ENCODE data around the gene APOL2.
"Not testable (repeated sequence)": the region's sequence is repeated elsewhere in the genome, so short reads cannot be mapped to it uniquely, and the experiment has no call there.

APOL2 gene

DNA sequence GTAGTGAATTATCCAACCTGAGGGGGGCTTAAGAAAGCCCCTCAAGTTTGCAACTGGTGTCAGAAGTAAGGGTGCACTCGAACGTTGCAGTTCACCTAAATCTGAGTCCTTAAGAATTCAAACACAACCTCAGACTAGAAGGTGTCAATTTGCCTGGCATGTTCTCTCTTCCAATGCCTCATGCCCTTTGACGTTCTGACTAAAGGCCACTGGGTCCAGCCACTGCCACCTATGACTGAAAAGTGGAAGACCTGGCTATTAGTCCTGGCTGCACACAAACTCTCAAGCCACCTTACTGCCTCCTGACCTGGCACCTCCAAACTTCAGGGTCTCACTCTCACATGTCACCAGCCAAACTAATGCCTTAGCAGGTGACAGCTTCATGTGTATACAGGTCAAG is 45.8 kb downstream of the APOL2 start:
- no peak for DNase-seq
- Histone ChIP-seq H3K4me1 (ENCODE audit: low read length) (peaks cover 14% of the 10 kb centered on the region), H2AFZ (ENCODE audit: low read length) (no peak overlapping the region), H3K4me2 (ENCODE audit: low read depth, low read length) (no peak overlapping the region), H3K27me3 (replicated peaks; ENCODE audit: insufficient read depth, low read length) (no peaks in the 10 kb centered on the region), H3K36me3 (replicated peaks; ENCODE audit: insufficient read depth, low read length) (no peaks in the 10 kb centered on the region), H3F3A (ENCODE audit: insufficient read depth, low read length) (no peaks in the 10 kb centered on the region), H3K4me3 (ENCODE audit: low read length) (no peak overlapping the region), H3K27ac (ENCODE audit: low read length) (no peak overlapping the region), H3K9ac (ENCODE audit: low read length) (no peak overlapping the region), H4K20me1 (ENCODE audit: insufficient read depth, low read length) (no peaks in the 10 kb centered on the region), H3K9me2 (replicated peaks; ENCODE audit: insufficient read depth, low read length) (no peaks in the 10 kb centered on the region), H3K79me2 (ENCODE audit: low read length) (no peaks in the 10 kb centered on the region), H3K9me3 (replicated peaks; ENCODE audit: insufficient read depth, low read length) (no peaks in the 10 kb centered on the region)
- TF ChIP-seq, protein P1, sequence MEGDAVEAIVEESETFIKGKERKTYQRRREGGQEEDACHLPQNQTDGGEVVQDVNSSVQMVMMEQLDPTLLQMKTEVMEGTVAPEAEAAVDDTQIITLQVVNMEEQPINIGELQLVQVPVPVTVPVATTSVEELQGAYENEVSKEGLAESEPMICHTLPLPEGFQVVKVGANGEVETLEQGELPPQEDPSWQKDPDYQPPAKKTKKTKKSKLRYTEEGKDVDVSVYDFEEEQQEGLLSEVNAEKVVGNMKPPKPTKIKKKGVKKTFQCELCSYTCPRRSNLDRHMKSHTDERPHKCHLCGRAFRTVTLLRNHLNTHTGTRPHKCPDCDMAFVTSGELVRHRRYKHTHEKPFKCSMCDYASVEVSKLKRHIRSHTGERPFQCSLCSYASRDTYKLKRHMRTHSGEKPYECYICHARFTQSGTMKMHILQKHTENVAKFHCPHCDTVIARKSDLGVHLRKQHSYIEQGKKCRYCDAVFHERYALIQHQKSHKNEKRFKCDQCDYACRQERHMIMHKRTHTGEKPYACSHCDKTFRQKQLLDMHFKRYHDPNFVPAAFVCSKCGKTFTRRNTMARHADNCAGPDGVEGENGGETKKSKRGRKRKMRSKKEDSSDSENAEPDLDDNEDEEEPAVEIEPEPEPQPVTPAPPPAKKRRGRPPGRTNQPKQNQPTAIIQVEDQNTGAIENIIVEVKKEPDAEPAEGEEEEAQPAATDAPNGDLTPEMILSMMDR (IDR thresholded peaks at IDR 0.05; ENCODE audit: low read length), result no peak
- TF ChIP-seq EZH2phosphoT487 (IDR thresholded peaks at IDR 0.05; ENCODE audit: low read length) (no peak), EZH2 (optimal IDR thresholded peaks at IDR 0.05; ENCODE audit: low read depth, low read length) (no peak)

DNA sequence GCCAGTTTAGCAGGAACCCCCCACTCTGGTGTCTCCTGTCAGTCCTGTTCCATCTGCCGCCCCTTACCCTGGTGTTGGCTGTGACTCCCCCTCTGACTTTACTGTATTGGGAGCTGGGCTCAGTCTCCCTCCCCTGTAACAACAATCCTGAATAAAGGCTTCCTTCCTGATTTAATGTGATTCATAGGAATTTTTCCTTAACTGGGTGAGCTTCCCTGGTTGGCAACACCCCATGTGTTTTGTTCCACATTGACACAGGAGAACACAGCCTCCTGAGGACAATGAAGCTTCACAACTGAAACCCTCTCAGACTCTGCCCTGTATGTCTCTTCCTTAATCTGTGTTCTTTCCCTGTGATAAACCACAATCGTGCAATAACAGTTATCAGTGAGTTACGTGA is 46.2 kb downstream of the APOL2 start:
- TF ChIP-seq EZH2 (optimal IDR thresholded peaks at IDR 0.05; ENCODE audit: low read depth, low read length), result no peak

DNA sequence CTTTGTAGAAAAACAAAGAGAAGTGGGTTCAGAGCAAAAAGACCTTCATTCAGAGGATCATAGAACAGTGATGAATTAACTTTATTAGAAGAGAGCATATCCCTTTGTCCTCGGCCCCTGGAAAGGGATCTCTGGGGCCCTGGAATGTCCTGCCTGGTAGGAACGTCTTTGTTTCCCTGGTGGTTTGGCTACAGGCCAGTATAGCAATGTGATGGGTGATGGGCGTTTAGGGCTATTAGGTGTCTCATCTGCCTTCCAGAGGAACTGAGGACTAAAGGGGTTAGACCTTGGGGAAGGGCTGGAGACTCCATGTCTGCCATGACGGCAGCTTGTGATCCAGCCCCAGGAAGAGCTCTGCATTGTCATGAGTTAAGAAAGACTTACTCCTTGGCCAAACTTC is 46.8 kb downstream of the APOL2 start:
- no peak overlapping the region for H3K4me2 ChIP-seq (ENCODE audit: low read depth, low read length)
- TF ChIP-seq, protein P1 (IDR thresholded peaks at IDR 0.05; ENCODE audit: low read length), result no peak
- TF ChIP-seq EZH2phosphoT487 (IDR thresholded peaks at IDR 0.05; ENCODE audit: low read length) (no peak), EZH2 (optimal IDR thresholded peaks at IDR 0.05; ENCODE audit: low read depth, low read length) (no peak)
- no peaks in the 10 kb centered on the region for H3K9me3 ChIP-seq (replicated peaks; ENCODE audit: insufficient read depth, low read length)
- H3K27ac ChIP-seq (ENCODE audit: low read length), result no peak overlapping the region
- H3K36me3 ChIP-seq (replicated peaks; ENCODE audit: insufficient read depth, low read length), result no peaks in the 10 kb centered on the region
- H3K4me3 ChIP-seq (ENCODE audit: low read length), result no peak overlapping the region
- no peaks in the 10 kb centered on the region for H3K79me2 ChIP-seq (ENCODE audit: low read length)
- no peaks in the 10 kb centered on the region for H4K20me1 ChIP-seq (ENCODE audit: insufficient read depth, low read length)
- no peaks in the 10 kb centered on the region for H3K27me3 ChIP-seq (replicated peaks; ENCODE audit: insufficient read depth, low read length)
- no peak for DNase-seq
- H3K9me2 ChIP-seq (replicated peaks; ENCODE audit: insufficient read depth, low read length), result no peaks in the 10 kb centered on the region
- H3K9ac ChIP-seq (ENCODE audit: low read length), result no peak overlapping the region
- peaks cover 9% of the 10 kb centered on the region for H3K4me1 ChIP-seq (ENCODE audit: low read length)
- H3F3A ChIP-seq (ENCODE audit: insufficient read depth, low read length), result no peaks in the 10 kb centered on the region
- no peak overlapping the region for H2AFZ ChIP-seq (ENCODE audit: low read length)

More for the DNA sequence above, 46.2 kb downstream of the APOL2 start:
- Histone ChIP-seq H3K79me2 (ENCODE audit: low read length) (no peaks in the 10 kb centered on the region), H3K9me2 (replicated peaks; ENCODE audit: insufficient read depth, low read length) (no peaks in the 10 kb centered on the region), H3K4me3 (ENCODE audit: low read length) (no peak overlapping the region), H3K9ac (ENCODE audit: low read length) (no peak overlapping the region), H3F3A (ENCODE audit: insufficient read depth, low read length) (no peaks in the 10 kb centered on the region), H3K27me3 (replicated peaks; ENCODE audit: insufficient read depth, low read length) (no peaks in the 10 kb centered on the region), H2AFZ (ENCODE audit: low read length) (no peak overlapping the region), H3K4me2 (ENCODE audit: low read depth, low read length) (no peak overlapping the region), H3K9me3 (replicated peaks; ENCODE audit: insufficient read depth, low read length) (no peaks in the 10 kb centered on the region), H3K4me1 (ENCODE audit: low read length) (peaks cover 14% of the 10 kb centered on the region), H3K27ac (ENCODE audit: low read length) (no peak overlapping the region), H3K36me3 (replicated peaks; ENCODE audit: insufficient read depth, low read length) (no peaks in the 10 kb centered on the region), H4K20me1 (ENCODE audit: insufficient read depth, low read length) (no peaks in the 10 kb centered on the region)
- DNase-seq, result no peak

DNA sequence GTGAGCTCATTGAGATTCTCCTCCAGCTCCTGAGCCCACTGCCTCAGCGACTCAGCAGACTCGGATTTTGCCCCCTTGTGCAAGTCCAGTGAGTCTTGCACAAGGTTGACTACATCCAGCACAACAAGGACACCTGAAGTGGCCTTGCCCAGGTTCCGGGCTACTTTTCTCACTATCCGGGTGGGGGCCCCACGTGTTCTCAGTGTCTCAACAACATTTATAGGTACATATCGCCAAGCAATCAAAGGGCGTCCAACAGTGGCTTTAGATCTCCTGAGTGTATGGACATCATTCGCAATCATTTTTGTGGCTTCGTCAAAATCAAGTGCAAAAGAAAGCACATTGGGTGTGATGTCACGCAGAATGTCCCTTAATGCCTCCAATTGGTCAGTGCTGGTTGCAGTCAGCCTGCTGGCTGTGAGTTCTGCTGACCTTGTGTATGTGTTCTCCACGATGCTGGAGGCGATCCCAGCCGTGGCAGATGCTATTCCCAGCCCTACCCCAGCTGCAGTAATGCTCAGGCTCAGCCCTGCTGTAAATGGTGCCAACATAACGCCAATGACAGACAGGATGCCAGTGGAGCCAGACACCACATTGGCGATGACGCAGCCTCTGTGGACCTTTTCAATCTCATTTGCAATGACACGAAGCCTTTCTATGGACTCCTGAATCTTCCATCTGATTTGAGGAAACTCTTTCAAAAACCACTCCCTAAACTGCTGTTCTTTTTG is 48.1 kb downstream of the APOL2 start:
- Histone ChIP-seq H3K9me2 (replicated peaks; ENCODE audit: insufficient read depth, low read length) (no peaks in the 10 kb centered on the region), H3K79me2 (ENCODE audit: low read length) (no peaks in the 10 kb centered on the region), H3K4me2 (ENCODE audit: low read depth, low read length) (no peak overlapping the region), H3K27ac (ENCODE audit: low read length) (no peak overlapping the region), H3K4me1 (ENCODE audit: low read length) (no peaks in the 10 kb centered on the region), H3K9me3 (replicated peaks; ENCODE audit: insufficient read depth, low read length) (no peaks in the 10 kb centered on the region), H3K36me3 (replicated peaks; ENCODE audit: insufficient read depth, low read length) (no peaks in the 10 kb centered on the region), H3K9ac (ENCODE audit: low read length) (no peak overlapping the region), H3K4me3 (ENCODE audit: low read length) (no peak overlapping the region), H2AFZ (ENCODE audit: low read length) (no peak overlapping the region), H3K27me3 (replicated peaks; ENCODE audit: insufficient read depth, low read length) (no peaks in the 10 kb centered on the region), H4K20me1 (ENCODE audit: insufficient read depth, low read length) (no peaks in the 10 kb centered on the region), H3F3A (ENCODE audit: insufficient read depth, low read length) (no peaks in the 10 kb centered on the region)
- no peak for TF ChIP-seq EZH2 (optimal IDR thresholded peaks at IDR 0.05; ENCODE audit: low read depth, low read length)
- TF ChIP-seq, protein P1 (IDR thresholded peaks at IDR 0.05; ENCODE audit: low read length), result no peak
- no peak for TF ChIP-seq EZH2phosphoT487 (IDR thresholded peaks at IDR 0.05; ENCODE audit: low read length)
- DNase-seq, result no peak

DNA sequence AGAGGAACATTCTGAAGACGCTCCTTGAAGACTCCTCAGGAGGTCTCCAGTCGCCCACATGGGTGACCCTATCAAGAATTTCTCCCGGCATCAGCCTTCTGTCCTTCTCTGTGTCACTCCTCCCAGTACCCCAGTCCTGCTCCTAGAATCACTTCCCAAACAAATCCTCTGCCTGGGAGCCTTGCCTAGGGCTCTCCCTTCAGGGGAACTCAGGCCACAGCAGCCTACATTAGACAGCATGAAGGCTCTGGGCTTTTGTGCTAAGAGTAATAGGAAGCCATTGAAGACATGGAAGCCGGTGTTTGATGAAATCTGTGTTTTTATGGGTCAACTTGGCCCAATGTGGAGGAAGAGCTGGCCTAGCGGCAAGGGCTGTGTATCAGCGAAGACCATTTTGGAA is 51.5 kb downstream of the APOL2 start:
- not testable (repeated sequence) for H3K36me3 ChIP-seq (replicated peaks; ENCODE audit: insufficient read depth, low read length); H4K20me1 ChIP-seq (ENCODE audit: insufficient read depth, low read length); H3K4me1 ChIP-seq (ENCODE audit: low read length); H3K27me3 ChIP-seq (replicated peaks; ENCODE audit: insufficient read depth, low read length); H3K79me2 ChIP-seq (ENCODE audit: low read length); H2AFZ ChIP-seq (ENCODE audit: low read length); H3K9ac ChIP-seq (ENCODE audit: low read length); H3K4me2 ChIP-seq (ENCODE audit: low read depth, low read length); DNase-seq; H3K4me3 ChIP-seq (ENCODE audit: low read length); H3F3A ChIP-seq (ENCODE audit: insufficient read depth, low read length); H3K9me3 ChIP-seq (replicated peaks; ENCODE audit: insufficient read depth, low read length); H3K27ac ChIP-seq (ENCODE audit: low read length); H3K9me2 ChIP-seq (replicated peaks; ENCODE audit: insufficient read depth, low read length)
